GM21717 (cell line): ENCODE results near the gene SFN.
"Not testable (repeated sequence)": the region's sequence is repeated elsewhere in the genome, so short reads cannot be mapped to it uniquely, and the experiment has no call there.

Experiments used
- ATAC-seq: cut with Tn5 transposase; IDR thresholded peaks from one replicate; pipeline ENCODE4 v1.9.1; 2021; ENCODE audit warnings: mild to moderate bottlenecking, moderate library complexity; ENCODE audit not compliant: unreplicated experiment

SFN gene

DNA sequence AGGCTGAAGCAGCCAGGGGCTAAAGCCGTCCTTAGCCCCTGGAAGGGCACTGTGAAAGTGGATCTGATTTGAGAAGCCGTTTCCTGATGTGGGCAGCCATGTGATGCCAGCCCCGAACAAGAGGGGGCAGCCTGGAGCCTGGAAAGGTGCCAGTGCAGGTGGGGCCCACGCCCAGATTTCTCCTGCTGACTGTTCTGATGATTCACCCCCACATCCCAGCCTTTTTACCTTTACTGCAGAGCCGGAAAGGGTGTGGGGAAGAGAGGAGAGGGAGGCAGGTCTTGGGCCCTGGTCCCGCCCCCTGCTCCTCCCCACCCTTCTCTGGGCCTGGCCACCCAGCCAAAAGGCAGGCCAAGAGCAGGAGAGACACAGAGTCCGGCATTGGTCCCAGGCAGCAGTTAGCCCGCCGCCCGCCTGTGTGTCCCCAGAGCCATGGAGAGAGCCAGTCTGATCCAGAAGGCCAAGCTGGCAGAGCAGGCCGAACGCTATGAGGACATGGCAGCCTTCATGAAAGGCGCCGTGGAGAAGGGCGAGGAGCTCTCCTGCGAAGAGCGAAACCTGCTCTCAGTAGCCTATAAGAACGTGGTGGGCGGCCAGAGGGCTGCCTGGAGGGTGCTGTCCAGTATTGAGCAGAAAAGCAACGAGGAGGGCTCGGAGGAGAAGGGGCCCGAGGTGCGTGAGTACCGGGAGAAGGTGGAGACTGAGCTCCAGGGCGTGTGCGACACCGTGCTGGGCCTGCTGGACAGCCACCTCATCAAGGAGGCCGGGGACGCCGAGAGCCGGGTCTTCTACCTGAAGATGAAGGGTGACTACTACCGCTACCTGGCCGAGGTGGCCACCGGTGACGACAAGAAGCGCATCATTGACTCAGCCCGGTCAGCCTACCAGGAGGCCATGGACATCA lies at the start of gene SFN:
SFN (plus strand) TSS at position 369 of the 904 bp plus-strand sequence; CDS start at position 433, 64 bp downstream.
- no peak for ATAC-seq

- no peak for ATAC-seq
These were observed 48.6 kb upstream of the SFN start for GRCh38 chr1:26814377-26814776.

- ATAC-seq, result no peak
These were observed 48.1 kb upstream of the SFN start for GRCh38 chr1:26814893-26815292.

- ATAC-seq, result peak; percentile 89
These were observed 42.1 kb upstream of the SFN start for GRCh38 chr1:26820784-26821269.

DNA sequence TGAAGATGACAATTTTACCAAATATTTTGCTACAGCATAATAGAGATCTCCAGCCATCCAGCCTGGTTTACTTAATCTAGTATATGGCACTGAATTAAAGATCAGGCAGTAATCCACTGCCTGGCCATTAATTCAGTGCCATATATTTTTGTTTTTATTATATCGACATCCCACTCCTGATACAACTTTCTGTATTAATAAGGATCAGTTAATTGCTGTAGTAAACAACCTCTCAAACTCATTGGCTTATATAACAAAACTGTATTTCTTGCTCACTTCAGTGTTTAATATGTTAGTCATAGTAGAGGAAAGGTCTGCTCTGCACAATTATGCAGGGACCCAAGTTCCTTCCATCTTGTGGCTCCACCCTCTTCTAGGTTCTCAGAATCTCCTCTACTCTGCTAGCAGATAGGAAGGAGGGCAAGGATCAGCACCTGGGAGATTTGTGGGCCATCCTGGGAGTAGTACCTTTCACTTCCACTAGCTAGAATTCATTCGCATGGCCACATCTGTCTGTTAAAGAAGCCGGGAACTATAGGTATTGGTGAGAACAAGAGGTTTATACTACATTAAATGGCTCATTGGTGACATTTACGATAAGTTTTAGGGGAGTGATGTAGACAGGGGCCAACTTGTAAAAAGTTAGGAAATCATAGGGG lies 40.1 kb upstream of the SFN start:
- ATAC-seq, result no peak

GRCh38 chr1:26824731-26825130 lies 38.2 kb upstream of the SFN start:
- no peak for ATAC-seq

GRCh38 chr1:26826261-26827105 lies 36.5 kb upstream of the SFN start, which contains the start of gene ZDHHC18:
ZDHHC18 (plus strand) TSS chr1:26826688; CDS start chr1:26826805, 117 bp downstream.
- ATAC-seq, result peak; percentile 64

DNA sequence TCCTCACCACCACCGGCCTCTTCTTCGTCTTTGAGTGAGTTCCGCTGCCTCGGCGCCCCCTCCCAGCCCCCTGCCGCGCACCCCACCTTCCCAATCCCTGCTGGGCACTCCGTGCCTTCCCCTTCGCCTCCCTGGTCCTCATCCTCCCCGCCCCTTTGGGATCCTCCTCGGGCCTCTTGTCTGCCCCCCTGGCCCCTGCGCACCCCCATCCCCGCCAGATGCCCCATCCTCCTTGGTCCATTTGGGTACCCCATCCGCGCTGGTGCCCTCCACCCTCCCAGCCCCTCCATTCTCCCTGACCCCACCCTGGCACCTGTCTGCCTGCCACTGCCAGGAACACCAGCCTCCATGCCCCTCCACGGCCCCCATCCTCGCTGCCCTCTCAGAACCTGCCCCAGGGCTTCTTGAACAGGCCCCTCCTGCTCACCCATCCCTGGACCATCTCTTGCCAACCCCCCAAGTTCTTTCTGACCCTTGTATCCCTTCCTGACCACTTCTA lies 35.8 kb upstream of the SFN start:
- no peak for ATAC-seq

DNA sequence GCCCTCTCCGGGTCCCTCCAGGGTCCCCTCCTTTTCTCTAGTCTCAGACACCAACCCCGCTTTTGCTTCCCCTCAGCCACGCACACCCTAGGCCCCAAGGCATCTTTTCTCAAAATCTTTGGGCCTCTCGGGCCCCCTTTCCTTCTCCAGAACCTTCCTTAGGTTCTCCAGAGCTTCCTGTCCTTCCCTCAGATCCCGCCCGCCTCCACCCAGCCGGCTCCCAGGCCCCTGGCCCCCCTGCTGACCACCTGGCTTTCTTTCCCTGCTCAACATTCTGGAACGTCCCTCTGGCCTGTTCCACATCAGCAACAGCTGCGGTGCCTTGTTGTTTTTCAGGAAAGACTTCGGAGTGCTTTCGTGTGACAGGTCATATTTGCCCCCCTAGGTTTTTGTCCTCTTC lies 35.3 kb upstream of the SFN start:
- ATAC-seq, result no peak

- ATAC-seq, result no peak
These were observed 34.4 kb upstream of the SFN start for GRCh38 chr1:26828411-26828991.

GRCh38 chr1:26829184-26829911 lies 33.6 kb upstream of the SFN start:
- ATAC-seq, result no peak

GRCh38 chr1:26831059-26831458 lies 31.9 kb upstream of the SFN start:
- ATAC-seq, result no peak

DNA sequence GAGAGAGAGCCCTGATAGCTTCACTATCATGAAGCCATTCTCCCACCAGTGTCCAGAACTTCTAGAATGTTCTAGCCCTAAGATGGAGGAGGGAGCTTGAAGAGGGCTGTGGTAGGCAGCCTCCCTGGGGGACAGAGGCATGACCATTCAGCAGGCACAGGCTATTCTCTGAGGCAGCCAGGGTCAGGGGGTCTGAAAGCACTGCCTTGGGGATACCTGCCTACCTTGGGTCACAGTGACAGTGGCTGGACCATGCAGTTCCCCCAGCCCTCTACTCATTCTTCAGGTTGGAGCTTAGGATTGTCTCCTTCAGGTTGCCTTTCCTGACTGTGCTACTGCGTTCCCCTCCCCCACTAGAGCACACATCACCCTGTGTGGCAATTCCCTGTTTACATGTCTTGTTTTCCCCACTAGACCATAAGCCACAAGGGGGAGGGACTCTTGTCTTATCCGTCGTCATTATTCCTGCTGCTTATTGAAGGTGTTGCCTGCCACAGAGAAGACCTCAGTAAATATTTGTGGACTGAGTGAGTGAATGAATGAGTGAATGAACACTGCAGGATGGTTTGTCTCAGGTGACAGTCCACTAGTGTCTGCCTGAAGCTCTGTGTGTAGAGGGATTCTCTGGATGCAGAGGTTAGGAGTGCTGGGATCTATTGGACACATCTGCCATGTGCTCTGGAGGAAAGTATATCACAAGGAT lies 31.3 kb upstream of the SFN start:
- no peak for ATAC-seq

- no peak for ATAC-seq
These were observed 30.5 kb upstream of the SFN start for GRCh38 chr1:26832249-26832960.

DNA sequence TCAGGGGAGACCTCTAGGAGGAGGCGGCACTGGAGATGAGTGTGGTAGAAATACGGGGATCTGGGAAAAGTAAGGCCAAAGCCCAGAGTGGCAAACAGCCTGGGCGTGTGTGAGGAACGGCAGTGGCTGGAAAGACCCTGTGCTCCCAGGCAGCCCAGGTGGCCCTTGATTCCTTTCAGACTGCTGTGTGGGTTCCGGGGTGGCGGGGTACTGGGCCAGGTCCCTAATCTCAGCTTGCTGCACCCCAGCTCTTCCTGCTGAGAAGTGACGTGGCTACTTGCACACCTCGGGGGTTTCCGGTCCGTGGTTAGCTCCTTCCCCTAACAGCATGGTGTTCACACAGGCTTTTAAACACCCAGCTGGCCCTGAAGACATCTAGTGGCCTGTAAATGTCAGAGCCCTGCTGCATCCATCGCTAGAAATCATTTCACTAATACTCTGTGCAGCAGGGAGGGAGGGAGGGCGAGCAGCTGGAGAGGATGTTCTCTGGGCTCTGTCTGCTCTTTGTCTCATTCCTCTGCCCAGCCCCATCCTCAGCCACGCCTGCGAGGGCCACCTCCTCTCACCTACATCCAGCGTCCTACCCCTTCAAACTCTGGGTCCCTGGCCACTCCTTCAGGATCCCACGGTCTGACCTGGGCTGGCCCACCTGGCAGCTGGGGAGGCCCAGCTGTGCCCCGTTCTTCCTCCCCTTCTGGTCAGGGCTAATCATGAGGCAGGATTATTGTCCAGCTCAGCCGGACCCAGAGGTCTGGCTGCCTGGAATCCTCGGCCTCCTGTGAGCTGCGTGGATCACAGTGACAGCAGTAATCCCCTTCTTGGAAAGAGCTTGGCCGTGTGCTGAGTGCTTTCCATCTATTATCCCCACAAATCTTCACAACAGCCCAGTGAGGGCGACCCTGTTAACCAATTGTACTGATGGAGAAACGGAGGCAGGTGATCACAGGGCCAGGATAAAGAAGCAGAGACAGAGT lies 29.2 kb upstream of the SFN start:
- ATAC-seq, result peak; percentile 70

DNA sequence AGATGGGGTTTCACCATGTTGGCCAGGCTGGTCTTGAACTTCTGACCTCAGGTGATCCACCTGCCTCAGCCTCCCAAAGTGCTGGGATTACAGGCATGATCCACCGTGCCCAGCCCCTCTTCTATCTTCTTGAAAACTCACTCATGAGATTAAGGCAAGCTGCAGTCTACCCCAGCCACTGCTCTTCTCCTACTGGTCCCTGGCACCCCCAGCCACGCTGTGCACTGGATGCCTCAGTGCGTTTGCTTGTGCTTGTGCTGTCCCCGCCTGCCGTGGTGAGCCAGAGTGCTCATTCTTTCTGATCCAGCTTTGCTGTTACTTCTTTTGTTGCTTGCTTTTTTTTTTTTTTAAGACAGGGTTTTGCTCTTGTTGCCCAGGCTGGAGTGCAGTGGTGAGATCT lies 25.3 kb upstream of the SFN start:
- not testable (repeated sequence) for ATAC-seq
